Measurements from ENCODE around the gene SNX25.

The SNX25 gene

GRCh38 chr4:185363251-185363650, 153.9 kb downstream of the SNX25 start:
- in situ Hi-C loops (cut with MboI; ENCODE audit: low pct_unique_long_range_greater_than_20kb, low sequenced_read_pairs, unreplicated experiment): no loop called here
- DNase-seq (ENCODE audit: low spot score): no peak
- TF ChIP-seq CTCF (IDR thresholded peaks at IDR 0.05; ENCODE audit: extremely low read depth, insufficient read depth, missing control alignments): no peak

- no peak for DNase-seq (ENCODE audit: low spot score)
- no peak for TF ChIP-seq CTCF (IDR thresholded peaks at IDR 0.05; ENCODE audit: extremely low read depth, insufficient read depth, missing control alignments)
- in situ Hi-C loops (cut with MboI; ENCODE audit: low pct_unique_long_range_greater_than_20kb, low sequenced_read_pairs, unreplicated experiment): no loop called here
Observed at GRCh38 chr4:185364886-185365285, 155.5 kb downstream of the SNX25 start.

- no peak for DNase-seq (ENCODE audit: low spot score)
- no peak for TF ChIP-seq CTCF (IDR thresholded peaks at IDR 0.05; ENCODE audit: extremely low read depth, insufficient read depth, missing control alignments)
- in situ Hi-C loops (cut with MboI; ENCODE audit: low pct_unique_long_range_greater_than_20kb, low sequenced_read_pairs, unreplicated experiment): no loop called here
Observed at GRCh38 chr4:185369731-185370130, 160.3 kb downstream of the SNX25 start.

GRCh38 chr4:185370268-185370949, 161.0 kb downstream of the SNX25 start:
- in situ Hi-C loops (cut with MboI; ENCODE audit: low pct_unique_long_range_greater_than_20kb, low sequenced_read_pairs, unreplicated experiment): no loop called here
- TF ChIP-seq CTCF (IDR thresholded peaks at IDR 0.05; ENCODE audit: extremely low read depth, insufficient read depth, missing control alignments): no peak
- DNase-seq (ENCODE audit: low spot score): no peak

- DNase-seq (ENCODE audit: low spot score): no peak
- TF ChIP-seq CTCF (IDR thresholded peaks at IDR 0.05; ENCODE audit: extremely low read depth, insufficient read depth, missing control alignments): no peak
- in situ Hi-C loops (cut with MboI; ENCODE audit: low pct_unique_long_range_greater_than_20kb, low sequenced_read_pairs, unreplicated experiment): no loop called here
Observed at GRCh38 chr4:185371702-185372101, 162.3 kb downstream of the SNX25 start.

GRCh38 chr4:185374027-185374426, 164.6 kb downstream of the SNX25 start:
- in situ Hi-C loops (cut with MboI; ENCODE audit: low pct_unique_long_range_greater_than_20kb, low sequenced_read_pairs, unreplicated experiment): no loop called here
- no peak for DNase-seq (ENCODE audit: low spot score)
- no peak for TF ChIP-seq CTCF (IDR thresholded peaks at IDR 0.05; ENCODE audit: extremely low read depth, insufficient read depth, missing control alignments)
